ENCODE results near the gene ERCC4. TPM values are rescaled to one million over a fixed set of nuclear protein-coding genes. Genes with fewer than 3 reads are reported as not detected.

Gene ERCC4
- total RNA-seq, 1 donor from 2014 or later: 11.4 TPM

GRCh38 chr16:13969711-13970110 lies 49.8 kb downstream of the ERCC4 start:
- Histone ChIP-seq H3K9ac (no peak overlapping the region), H3K36me3 (no peaks in the 10 kb centered on the region), H3K27me3 (peaks cover 6% of the 10 kb centered on the region), H3K79me2 (ENCODE audit: low read depth) (no peaks in the 10 kb centered on the region), H3K4me2 (no peak overlapping the region), H2AFZ (replicated peaks) (no peak overlapping the region), H3K4me1 (no peaks in the 10 kb centered on the region), H3F3A (ENCODE audit: low read depth) (no peaks in the 10 kb centered on the region), H4K20me1 (ENCODE audit: low read depth) (no peaks in the 10 kb centered on the region), H3K9me3 (ENCODE audit: low read depth) (no peaks in the 10 kb centered on the region), H3K4me3 (no peak overlapping the region), H3K27ac (no peak overlapping the region)
- Mint-ChIP-seq H3K4me1 (no peaks in the 10 kb centered on the region), H3K9me3 (no peaks in the 10 kb centered on the region), H3K4me3 (no peak overlapping the region), H3K27me3 (ENCODE audit: insufficient read depth, low read depth) (no peaks in the 10 kb centered on the region), H3K36me3 (no peaks in the 10 kb centered on the region), H3K27ac (no peak overlapping the region)
- no peak for DNase-seq (ENCODE audit: low spot score)
- TF ChIP-seq CTCF (IDR thresholded peaks at IDR 0.05) (no peak), EZH2phosphoT487 (IDR thresholded peaks at IDR 0.05) (no peak), EZH2 (IDR thresholded peaks at IDR 0.05) (no peak)

GRCh38 chr16:13970708-13971422 lies 50.9 kb downstream of the ERCC4 start:
- no peaks in the 10 kb centered on the region for H3K27me3 ChIP-seq
- H3K9me3 ChIP-seq (ENCODE audit: low read depth): no peaks in the 10 kb centered on the region
- H3K9ac ChIP-seq: no peak overlapping the region
- no peak for TF ChIP-seq EZH2 (IDR thresholded peaks at IDR 0.05)
- no peaks in the 10 kb centered on the region for H3K4me1 Mint-ChIP-seq
- H3F3A ChIP-seq (ENCODE audit: low read depth): no peaks in the 10 kb centered on the region
- H4K20me1 ChIP-seq (ENCODE audit: low read depth): no peaks in the 10 kb centered on the region
- no peaks in the 10 kb centered on the region for H3K79me2 ChIP-seq (ENCODE audit: low read depth)
- H3K4me1 ChIP-seq: no peaks in the 10 kb centered on the region
- no peak for DNase-seq (ENCODE audit: low spot score)
- no peaks in the 10 kb centered on the region for H3K27me3 Mint-ChIP-seq (ENCODE audit: insufficient read depth, low read depth)
- no peak overlapping the region for H3K4me2 ChIP-seq
- no peak overlapping the region for H3K4me3 ChIP-seq
- H2AFZ ChIP-seq (replicated peaks): no peak overlapping the region
- H3K36me3 Mint-ChIP-seq: no peaks in the 10 kb centered on the region
- H3K36me3 ChIP-seq: no peaks in the 10 kb centered on the region
- H3K9me3 Mint-ChIP-seq: no peaks in the 10 kb centered on the region
- H3K27ac Mint-ChIP-seq: no peak overlapping the region
- H3K27ac ChIP-seq: no peak overlapping the region
- H3K4me3 Mint-ChIP-seq: no peak overlapping the region

GRCh38 chr16:13973321-13974023 lies 53.5 kb downstream of the ERCC4 start:
- no peaks in the 10 kb centered on the region for H4K20me1 ChIP-seq (ENCODE audit: low read depth)
- H3K9me3 Mint-ChIP-seq: no peaks in the 10 kb centered on the region
- H2AFZ ChIP-seq (replicated peaks): no peak overlapping the region
- H3K4me2 ChIP-seq: no peak overlapping the region
- TF ChIP-seq CTCF (IDR thresholded peaks at IDR 0.05): no peak
- no peak for TF ChIP-seq EZH2 (IDR thresholded peaks at IDR 0.05)
- no peak for TF ChIP-seq EZH2phosphoT487 (IDR thresholded peaks at IDR 0.05)
- no peaks in the 10 kb centered on the region for H3F3A ChIP-seq (ENCODE audit: low read depth)
- no peaks in the 10 kb centered on the region for H3K27me3 Mint-ChIP-seq (ENCODE audit: insufficient read depth, low read depth)
- H3K4me3 ChIP-seq: no peak overlapping the region
- no peak overlapping the region for H3K27ac Mint-ChIP-seq
- H3K27ac ChIP-seq: no peak overlapping the region
- no peaks in the 10 kb centered on the region for H3K27me3 ChIP-seq
- no peaks in the 10 kb centered on the region for H3K4me1 Mint-ChIP-seq
- H3K36me3 ChIP-seq: no peaks in the 10 kb centered on the region
- no peaks in the 10 kb centered on the region for H3K36me3 Mint-ChIP-seq
- no peak for DNase-seq (ENCODE audit: low spot score)
- H3K4me3 Mint-ChIP-seq: no peak overlapping the region
- H3K4me1 ChIP-seq: no peaks in the 10 kb centered on the region
- H3K9me3 ChIP-seq (ENCODE audit: low read depth): no peaks in the 10 kb centered on the region
- no peak overlapping the region for H3K9ac ChIP-seq
- no peaks in the 10 kb centered on the region for H3K79me2 ChIP-seq (ENCODE audit: low read depth)

- Histone ChIP-seq H3K27ac (no peak overlapping the region), H3K9ac (no peak overlapping the region)
- H3K27ac Mint-ChIP-seq: no peak overlapping the region
Measured at GRCh38 chr16:13977177-13977576, 57.2 kb downstream of the ERCC4 start.

More at GRCh38 chr16:13977177-13977576, 57.2 kb downstream of the ERCC4 start:
- Histone ChIP-seq H3K79me2 (ENCODE audit: low read depth) (no peaks in the 10 kb centered on the region), H3K9me3 (ENCODE audit: low read depth) (no peaks in the 10 kb centered on the region), H3K4me3 (no peak overlapping the region), H2AFZ (replicated peaks) (no peak overlapping the region), H3K4me2 (no peak overlapping the region), H3K27me3 (no peaks in the 10 kb centered on the region), H3K4me1 (no peaks in the 10 kb centered on the region), H3K36me3 (no peaks in the 10 kb centered on the region), H3F3A (ENCODE audit: low read depth) (no peaks in the 10 kb centered on the region), H4K20me1 (ENCODE audit: low read depth) (no peaks in the 10 kb centered on the region)
- Mint-ChIP-seq H3K9me3 (peaks cover 11% of the 10 kb centered on the region), H3K4me1 (no peaks in the 10 kb centered on the region), H3K36me3 (no peaks in the 10 kb centered on the region), H3K4me3 (no peak overlapping the region), H3K27me3 (ENCODE audit: insufficient read depth, low read depth) (no peaks in the 10 kb centered on the region)
- TF ChIP-seq EZH2phosphoT487 (IDR thresholded peaks at IDR 0.05) (no peak), EZH2 (IDR thresholded peaks at IDR 0.05) (no peak), CTCF (IDR thresholded peaks at IDR 0.05) (no peak)
- DNase-seq (ENCODE audit: low spot score): no peak

All from neural progenitor cell (in vitro differentiated cells).